GM19239 (cell line): Measurements from ENCODE around the gene TMEM204.

Experiments
- DNase-seq: peaks from one replicate; pipeline ENCODE4 v3.0.0; 2011; ENCODE audit warnings: low spot score; ENCODE audit not compliant: insufficient read length
- FAIRE-seq: peaks from 2 replicates; lab custom pipeline; 2011; peaks lifted over from hg19 to GRCh38; lab: Jason Lieb, UNC

The TMEM204 gene

DNA sequence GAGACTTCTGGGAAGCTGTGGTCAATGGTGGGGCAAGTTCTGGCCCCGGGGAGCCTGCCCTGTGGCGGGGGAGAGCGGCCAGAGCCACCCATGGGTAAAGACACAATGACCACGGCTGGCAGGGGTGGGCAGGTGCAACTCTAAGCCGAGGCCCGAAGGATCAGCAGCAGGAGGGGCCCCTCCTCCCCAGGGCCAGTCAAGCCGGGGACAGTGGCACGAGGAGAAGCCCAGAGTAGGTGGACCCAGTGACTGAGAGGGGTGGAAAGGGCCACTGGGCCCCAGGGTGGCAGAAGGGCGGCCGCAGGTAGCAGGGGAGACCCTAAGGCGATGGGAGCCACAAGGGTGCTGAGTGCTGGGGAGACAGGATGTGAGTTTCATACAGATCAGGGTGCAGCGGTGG lies 17.7 kb downstream of the TMEM204 start:
- no peak for FAIRE-seq

DNA sequence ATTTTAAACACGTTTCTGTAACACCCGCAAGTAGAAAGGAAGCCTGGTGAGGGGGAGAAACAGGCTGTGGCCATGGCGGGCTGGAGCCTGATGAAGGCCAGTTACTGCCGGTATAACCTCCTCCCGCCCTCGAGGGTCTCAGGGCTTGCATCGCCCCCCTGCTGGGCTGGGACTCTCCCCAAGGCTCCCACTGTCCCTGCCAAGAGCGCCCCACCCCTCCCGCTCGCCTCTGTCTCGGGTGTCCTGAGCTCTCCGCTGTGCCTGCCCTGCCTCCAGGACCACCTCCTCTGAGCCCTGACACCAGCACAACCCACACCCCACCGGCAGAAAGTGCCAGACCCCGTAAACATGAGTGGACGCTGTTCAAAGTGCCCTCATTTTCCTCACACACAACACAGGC lies 18.7 kb downstream of the TMEM204 start:
- no peak for FAIRE-seq
- no peak for DNase-seq

More for the DNA sequence above, 17.7 kb downstream of the TMEM204 start:
- no peak for DNase-seq

DNA sequence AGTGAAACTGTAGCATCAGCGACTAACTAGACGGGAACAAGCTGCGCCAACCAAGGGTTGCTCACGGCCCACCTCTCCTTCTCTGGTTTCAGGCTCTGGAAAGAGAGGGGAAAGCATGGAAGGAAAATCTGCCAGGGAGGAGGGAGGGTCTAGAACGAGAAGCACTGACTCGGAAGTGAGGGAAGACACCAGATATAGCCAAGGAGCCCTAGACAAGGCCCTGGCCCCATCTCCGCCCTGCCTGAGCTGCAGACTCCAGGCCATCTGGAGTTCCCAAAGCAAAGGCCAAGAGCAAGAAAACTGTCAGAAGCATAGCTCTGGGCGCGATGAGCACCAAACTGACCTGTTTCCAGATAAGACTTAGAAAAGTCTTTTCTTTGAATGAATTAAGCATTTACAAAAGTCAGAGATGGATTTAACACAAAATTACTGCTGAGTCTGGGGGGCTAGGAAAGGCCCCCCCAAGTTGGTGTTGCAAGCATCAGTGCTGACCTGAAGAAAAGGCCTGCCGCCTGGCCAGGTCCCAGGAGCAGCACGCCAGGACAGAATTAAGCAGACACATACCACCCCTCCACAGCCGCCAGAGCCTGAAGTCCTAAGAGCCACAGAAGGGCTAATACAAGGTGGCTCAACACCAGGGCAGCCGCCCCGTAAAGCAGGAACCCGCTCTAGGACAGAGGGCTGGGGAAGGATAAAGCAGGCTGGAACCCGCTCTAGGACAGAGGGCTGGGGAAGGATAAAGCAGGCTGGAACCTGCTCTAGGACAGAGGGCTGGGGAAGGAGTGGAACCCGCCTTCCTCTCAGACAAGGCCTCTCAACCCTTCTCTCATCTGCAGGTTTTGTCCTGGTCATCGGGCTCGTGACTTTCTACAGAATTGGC lies 20.7 kb downstream of the TMEM204 start:
- FAIRE-seq = no peak
- no peak for DNase-seq

DNA sequence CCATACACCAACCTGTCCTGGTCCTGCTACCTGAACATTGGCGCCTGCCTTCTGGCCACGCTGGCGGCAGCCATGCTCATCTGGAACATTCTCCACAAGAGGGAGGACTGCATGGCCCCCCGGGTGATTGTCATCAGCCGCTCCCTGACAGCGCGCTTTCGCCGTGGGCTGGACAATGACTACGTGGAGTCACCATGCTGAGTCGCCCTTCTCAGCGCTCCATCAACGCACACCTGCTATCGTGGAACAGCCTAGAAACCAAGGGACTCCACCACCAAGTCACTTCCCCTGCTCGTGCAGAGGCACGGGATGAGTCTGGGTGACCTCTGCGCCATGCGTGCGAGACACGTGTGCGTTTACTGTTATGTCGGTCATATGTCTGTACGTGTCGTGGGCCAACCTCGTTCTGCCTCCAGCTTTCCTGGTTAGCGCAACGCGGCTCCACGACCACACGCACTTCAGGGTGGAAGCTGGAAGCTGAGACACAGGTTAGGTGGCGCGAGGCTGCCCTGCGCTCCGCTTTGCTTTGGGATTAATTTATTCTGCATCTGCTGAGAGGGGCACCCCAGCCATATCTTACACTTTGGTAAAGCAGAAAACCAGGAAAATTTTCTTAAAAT lies 21.5 kb downstream of the TMEM204 start:
- FAIRE-seq = no peak
- DNase-seq = no peak

DNA sequence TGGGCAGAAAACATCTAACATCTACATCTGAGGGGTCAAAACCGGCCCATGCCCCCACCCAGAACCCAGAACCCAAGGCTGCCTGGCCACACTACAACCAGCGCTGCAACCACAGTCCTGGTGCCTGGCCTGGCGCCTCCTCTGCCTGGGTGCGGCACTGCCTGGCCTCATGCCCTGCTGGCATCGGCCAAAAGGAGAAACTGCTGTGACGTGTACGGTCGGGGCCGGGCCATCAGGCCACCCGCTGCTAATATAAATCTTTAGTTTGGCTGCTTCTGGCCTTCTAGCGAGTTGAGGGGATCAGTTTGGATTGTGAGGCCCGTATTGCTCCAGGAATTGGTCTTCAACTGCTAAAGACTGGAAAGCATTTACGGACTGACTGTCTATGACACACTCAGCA lies 22.8 kb downstream of the TMEM204 start:
- DNase-seq (no peak), FAIRE-seq (no peak)

DNA sequence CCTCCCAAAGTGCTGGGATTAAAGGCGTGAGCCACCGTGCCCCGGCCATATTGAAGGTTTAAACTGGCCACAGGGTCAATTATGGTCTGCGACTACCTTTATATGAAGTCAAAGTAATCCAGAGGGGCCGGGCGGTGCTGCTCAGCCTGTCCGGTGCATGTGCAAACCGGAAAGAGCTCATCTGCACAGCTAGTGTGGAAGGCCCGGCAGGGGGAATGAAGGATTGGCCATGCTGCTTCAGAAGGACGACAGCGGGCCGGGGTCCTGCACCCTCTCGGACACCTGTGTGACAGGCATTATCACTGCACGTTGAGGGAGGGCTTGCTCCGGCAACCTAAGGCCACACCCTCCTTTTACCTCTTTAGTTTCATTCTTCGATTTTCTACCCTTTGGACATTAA lies 23.6 kb downstream of the TMEM204 start:
- DNase-seq = no peak
- no peak for FAIRE-seq

DNA sequence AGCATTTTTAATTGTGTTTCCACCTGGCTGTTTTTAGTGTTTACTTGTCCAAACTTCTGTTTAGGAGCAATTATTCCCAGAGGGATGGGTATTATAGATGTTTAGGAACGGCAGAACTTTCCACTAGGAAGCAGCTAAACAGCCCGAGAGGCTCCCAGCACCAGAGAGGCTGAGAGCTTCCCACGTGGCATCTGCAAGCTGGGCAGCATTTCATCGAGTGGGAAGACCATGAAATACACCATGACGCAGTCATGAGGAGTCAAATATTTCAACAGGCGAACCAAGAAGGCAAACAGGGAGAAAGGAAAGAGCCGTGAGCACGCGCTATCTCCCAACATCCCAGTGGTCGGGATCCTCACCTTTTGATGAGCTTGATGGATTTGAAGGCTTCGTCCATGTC lies 24.1 kb downstream of the TMEM204 start:
- DNase-seq = no peak
- no peak for FAIRE-seq

DNA sequence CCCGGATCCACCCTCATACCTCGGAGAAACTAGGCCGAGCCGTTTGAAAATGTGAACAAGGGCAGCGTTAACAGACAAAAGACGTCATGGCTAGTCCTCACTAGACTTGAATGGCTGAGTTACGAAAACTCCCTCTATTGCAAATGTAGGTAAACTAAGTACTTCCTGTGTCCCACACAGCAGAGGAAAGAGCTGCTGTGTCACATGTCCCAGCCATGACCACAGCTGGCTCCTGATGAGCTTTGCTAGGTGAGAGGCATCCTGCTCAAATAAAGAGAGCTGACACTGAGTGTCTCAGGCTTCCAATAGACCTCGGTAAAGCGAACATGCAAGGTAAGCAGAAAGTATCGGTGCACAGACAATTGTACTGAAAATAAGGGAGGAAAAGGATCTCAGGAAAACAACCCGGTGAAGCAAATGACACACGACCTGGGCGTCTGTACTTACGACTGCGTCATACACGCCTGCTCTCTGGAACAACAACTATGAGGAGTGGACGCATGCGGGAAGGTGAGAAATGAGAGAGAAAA lies 26.0 kb downstream of the TMEM204 start:
- FAIRE-seq = no peak
- no peak for DNase-seq

DNA sequence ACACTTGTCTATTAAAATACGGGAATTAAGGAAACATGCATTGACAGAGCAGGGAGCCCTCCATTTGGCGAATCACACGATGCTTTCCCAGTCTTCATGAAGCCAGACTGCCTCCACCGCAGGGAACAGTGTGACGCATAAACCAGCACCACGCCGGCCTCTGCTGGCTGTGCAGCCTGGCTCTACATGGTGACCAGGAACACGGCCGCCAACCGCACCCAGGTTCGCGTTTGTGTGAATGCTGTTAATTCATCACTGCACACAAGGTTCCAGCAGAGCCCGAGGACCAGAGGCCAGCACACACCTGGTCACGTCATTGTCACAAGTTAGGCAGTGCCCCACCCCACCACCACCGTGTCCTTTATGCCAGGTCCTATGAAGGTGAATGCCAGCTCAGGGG lies 26.7 kb downstream of the TMEM204 start:
- DNase-seq = no peak
- FAIRE-seq = no peak

DNA sequence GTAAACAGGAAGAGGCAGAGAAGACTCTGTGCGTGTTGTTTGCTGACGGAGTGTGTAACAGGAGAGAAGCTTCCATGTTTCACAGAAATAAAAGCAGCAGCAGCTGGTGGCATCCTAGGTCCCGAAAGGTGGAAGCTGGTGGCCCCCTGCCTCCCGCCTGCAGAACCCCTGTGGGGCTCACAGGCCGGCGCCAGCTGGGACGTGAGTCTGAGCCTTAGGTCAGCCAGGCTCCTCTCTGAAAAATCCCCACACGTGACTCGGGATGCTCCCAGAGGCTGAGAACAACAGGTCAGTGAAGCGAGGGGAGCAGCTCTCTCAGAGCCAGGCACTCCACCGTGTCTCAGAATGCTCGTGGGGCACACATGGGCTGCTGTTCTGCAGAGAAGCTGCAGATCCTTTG lies 27.4 kb downstream of the TMEM204 start:
- FAIRE-seq = no peak
- DNase-seq = no peak

DNA sequence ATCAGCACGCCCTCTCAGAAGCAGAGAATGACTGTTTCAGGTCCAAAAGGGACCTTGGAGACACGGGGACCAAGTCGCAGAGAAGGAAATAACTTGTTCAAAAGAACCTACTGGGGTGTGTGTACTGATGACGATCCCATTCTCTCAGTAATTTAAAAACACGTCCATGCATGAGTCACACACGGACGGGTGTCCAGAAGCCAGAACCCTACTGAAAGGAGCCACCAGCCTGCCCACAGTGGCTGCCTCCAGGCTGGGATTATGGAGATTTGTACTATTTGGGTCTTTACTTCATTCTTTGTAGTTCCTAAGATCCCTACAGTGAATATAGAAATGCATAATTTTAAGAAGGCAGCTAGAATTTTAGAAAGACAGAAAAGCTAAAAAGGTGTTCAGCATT lies 27.8 kb downstream of the TMEM204 start:
- FAIRE-seq = no peak
- no peak for DNase-seq

DNA sequence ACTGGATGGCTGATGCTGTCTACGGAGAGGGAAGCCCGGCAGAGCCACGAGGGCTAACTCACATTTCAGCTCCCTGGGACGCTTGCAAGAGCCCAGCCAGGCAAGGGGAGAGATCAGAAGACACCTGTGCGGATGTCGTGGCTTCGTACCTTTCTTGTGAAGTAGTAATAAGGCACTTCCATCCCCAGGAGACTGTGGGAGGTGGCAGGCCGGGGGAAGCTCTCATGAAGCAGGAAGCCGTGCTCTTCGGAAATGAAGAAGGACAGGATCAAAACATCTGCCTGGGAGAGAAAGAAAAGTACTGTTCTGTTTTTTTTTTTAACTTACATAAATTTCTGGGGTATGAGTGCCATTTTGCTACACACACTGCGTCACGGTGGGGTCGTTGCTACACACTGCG lies 28.4 kb downstream of the TMEM204 start:
- DNase-seq = no peak
- FAIRE-seq = no peak

DNA sequence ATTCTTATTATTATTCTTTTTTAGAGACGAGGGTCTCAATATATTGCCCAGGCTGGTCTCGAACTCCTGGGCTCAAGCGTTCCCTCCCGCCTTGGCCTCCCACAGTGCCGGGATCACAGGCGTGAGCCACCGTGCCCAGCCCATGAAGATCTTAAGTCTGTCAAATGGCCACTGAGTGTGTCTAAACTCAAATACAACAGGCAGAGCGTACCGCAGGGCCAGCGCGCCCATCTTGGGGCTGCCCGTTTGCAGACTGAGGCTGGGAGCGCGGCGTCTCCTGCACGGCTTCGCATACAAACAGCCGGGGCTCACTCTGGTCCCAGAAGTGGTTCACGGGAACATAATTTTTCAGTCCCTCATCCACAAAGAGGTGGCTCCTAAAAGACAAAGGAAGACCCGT lies 30.3 kb downstream of the TMEM204 start:
- DNase-seq = no peak
- FAIRE-seq = no peak

DNA sequence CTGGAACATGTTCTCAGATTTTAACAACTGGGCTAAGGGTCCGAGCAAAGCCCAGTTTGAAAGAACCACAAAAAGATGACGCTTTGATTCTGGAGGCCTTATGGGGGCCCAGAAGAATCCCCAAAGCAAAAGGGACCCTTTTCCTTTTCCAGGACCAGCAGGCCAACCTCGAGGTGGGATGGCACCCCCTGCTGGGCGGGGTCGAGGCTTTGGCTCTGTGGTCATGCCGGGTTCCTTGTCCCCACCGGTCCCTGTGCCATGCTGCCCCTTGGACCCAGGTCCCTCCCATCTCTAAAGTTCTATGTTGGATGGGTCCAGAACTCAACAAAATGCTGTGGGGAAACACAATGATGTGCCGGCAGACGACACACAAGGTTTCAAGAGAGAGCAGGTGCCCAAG lies 30.9 kb downstream of the TMEM204 start:
- no peak for DNase-seq
- no peak for FAIRE-seq

DNA sequence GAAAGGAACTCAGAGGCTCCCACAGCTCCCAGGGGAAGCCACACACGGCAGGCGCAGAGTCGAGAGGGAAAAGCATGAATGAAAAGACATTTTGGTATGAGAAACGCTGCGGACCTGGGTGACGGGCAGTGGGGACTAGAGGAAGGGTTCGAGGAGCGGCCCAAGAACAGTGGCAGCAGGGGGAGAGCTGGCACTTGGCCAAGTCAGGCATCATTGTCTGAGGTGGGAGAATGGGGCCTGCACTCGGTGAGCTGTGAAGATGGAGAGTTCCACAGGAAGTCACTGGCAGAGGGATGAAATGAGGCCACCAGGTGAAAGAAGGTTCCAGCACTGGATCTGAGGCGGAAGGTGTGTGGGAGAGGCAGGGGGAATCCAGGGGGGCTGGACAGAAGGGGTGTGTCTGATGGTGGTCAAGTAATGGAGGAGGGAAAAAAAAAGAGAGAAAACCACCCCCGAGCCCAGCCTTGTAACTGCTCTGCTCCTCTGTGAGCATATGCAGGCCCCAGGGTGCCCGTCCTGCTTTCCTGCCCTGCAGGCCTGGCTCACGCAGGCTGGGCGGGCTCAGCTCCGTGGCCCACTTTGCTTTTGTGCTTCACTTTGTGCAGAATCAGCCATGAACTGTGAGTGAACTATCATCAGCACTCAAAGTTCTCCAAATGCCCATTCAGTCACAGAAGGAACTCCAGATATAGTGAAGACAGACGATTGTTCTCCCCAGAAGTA lies 31.8 kb downstream of the TMEM204 start:
- FAIRE-seq = no peak
- DNase-seq = no peak

DNA sequence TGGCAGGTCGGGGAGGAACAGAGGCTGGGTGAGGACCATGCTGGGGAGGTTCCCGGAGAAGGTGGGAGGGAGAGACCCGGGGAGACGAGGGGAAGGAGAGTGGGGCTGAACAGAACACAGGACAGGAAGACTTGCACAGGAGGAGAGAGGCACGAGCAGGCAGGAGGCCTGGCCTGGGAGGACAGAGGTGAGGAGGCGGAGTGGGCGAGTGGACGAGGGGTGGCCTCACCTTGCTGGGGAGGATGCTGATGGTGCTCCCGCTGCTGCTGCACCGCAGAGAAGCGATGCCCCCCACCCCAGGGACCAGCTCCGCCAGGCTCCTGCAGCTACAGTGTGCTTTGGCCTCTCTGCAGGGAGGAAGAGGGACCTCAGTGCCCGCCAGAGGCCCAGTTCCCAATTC lies 34.5 kb downstream of the TMEM204 start:
- DNase-seq = no peak
- FAIRE-seq = no peak

DNA sequence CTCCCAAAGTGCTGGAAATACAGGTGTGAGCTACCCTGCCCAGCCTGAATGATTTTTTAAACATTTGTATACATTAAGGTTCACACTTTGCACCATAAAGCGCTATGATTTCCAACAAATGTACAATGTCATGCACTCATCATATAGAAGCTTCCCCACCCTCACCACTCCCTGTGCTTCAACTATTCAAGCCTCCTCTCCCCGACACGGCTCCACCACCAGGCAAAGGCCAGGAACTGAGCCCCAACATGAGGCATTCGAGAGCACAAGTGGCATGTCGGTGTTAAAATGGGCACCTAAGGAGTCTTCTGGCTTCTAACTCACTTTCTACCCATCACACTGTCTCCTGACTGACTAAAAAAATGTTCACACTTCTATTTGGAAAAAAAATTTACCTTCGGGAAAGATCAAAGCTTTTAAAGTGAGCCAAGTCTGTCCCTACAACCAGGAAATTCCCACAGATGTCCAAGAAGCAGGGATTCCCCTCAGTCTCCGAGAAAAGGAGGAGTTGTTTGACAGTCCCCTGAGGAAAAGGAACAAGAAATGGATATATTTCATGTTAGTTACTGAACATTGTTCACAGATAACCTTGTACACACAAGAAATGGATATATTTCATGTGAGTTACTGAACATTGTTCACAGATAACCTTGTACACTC lies 37.7 kb downstream of the TMEM204 start:
- DNase-seq (no peak), FAIRE-seq (no peak)

DNA sequence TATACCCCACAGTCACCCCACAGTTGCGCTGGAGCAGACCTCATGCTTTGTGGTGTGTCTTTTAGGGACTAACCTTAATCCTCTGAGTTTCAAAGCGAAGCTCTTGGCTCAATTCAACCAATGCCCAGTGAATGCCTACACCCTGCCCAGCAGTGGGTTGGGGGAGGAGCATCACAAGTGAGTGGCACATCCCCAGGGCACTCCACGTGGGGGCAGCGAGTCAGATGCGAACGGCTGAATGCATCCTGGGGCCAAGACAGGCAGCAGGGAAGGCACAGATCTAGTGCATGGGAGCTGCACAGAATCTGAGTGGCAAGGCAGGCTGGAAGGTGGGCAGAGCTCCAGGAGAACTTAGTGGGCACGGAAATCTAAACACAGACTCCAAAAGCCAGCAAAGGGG lies 39.2 kb downstream of the TMEM204 start:
- DNase-seq = no peak
- no peak for FAIRE-seq

DNA sequence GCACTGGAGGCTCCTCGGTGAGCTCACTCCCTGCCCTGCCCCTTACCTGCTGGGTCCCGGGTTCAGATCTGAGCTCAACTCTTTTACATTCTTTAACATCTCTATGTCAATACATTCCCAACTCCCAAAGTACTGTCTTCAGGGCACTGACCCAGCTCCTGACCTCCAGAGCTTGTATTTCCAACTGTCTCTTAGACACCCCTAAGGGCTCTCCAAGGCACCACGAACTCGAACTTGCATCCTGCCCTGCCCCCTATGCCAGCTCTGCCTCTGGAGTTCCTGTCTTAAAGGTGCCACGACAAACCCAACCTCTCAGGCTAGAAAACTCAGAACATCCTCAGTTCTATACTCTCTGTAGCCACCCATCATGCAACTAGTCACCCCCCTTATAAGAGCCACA lies 39.8 kb downstream of the TMEM204 start:
- no peak for FAIRE-seq

DNA sequence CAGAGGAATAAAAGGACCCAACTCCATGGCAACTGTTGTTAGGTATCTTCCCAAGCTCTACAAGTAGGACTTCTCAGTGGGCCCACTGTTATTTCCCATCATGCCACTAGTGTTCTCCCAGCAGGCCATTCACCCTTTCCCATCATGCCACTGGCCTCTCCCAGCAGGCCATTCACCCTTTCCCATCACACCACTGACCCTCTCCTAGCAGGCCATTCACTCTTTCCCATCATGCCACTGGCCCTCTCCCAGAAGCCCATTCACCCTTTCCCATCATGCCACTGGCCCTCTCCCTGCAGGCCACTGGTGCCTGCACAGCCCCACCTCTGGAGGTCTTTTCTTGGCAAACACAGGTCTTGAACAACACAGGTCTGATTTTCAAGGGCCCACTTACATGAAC lies 42.1 kb downstream of the TMEM204 start:
- no peak for DNase-seq
- no peak for FAIRE-seq

More for the DNA sequence above, 39.8 kb downstream of the TMEM204 start:
- no peak for DNase-seq
